Cardiac muscle cell (in vitro differentiated cells and primary cell): Measurements from ENCODE around the gene TMEM208. TPM values are rescaled to one million over a fixed set of nuclear protein-coding genes. Genes with fewer than 3 reads are reported as not detected.
A peak's percentile ranks its signal among the peaks of the same experiment; 100 is the strongest.

Source experiments
- DNase-seq, 2 donors: peaks; one replicate each; pipeline versions ENCODE4 v3.0.0 to v3.0.0-alpha.2; 2010 to 2017; ENCODE audit warnings: low read depth in 1 of 2, low spot score in 1 of 2
- H3K27ac ChIP-seq: fragments of 200-600 bp; sonication (generic); 2 replicates; pipeline ENCODE4 v1.5.1; 2016
- H3K27me3 ChIP-seq: fragments of 200-600 bp; sonication (generic); 2 replicates; pipeline ENCODE4 v1.6.0; 2016; ENCODE audit warnings: control low read depth
- H3K36me3 ChIP-seq: fragments of 200-600 bp; sonication (generic); 2 replicates; pipeline ENCODE4 v1.5.1; 2016; ENCODE audit warnings: control low read depth
- H3K4me1 ChIP-seq: fragments of 200-600 bp; sonication (generic); 2 replicates; pipeline ENCODE4 v1.8.1; 2017; ENCODE audit warnings: low read depth, mild to moderate bottlenecking, mixed run types
- H3K4me3 ChIP-seq: fragments of 200-600 bp; sonication (generic); 2 replicates; pipeline ENCODE4 v1.5.1; 2016; ENCODE audit warnings: mild to moderate bottlenecking
- H3K9me3 ChIP-seq: fragments of 200-600 bp; sonication (generic); 2 replicates; pipeline ENCODE4 v1.5.1; 2017; ENCODE audit warnings: low read depth, mild to moderate bottlenecking, control low read depth
- polyA plus RNA-seq: library from polyadenylated mRNA; unstranded; fragments of >200 nt; fragmentation: Nextera tagmentation; extraction: Ambion mirVana; gene quantifications from 2 replicates; pipeline ENCODE4 v1.2.1, GENCODE V29; 2016
- total RNA-seq: library from RNA; depleted of rRNA; stranded (reverse); fragments of >200 nt; gene quantifications from 2 replicates; pipeline ENCODE4 v1.2.3, GENCODE V29; 2016
- TF ChIP-seq, protein P1 (sequence below): IDR thresholded peaks from 2 replicates; pipeline ENCODE4 v1.5.1; 2012; ENCODE audit warnings: low read depth, mild to moderate bottlenecking, low read length

The TMEM208 gene
- total and polyA plus RNA-seq, 2 experiments from 2014 or later = 29.6 to 89.0 TPM

DNA sequence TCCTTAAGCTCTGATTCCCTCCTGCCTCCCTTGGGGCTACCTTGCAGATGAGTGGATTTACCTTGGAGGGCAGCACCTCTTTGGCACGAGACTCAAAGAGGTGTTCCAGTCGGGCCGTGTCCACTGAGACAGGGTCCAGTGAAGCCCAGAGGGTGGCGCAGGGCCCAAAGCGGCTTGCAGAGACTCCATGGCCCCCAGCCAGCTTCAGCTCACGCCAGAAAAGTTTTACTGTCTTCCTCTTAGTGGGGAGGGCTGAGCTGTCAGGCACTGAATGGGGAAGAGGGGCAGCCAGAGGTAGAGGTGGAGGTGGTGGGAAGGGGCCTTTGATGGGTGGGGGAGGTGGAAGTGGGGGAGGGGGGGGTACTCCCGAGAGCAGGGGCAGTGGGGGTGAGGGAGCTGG, 6.7 kb downstream of the TMEM208 start:
- no peaks in the 10 kb centered on the region for H3K4me1 ChIP-seq
- H3K27ac ChIP-seq = no peak overlapping the region
- H3K36me3 ChIP-seq = peaks cover 20% of the 10 kb centered on the region
- DNase-seq = no peak
- H3K27me3 ChIP-seq = no peaks in the 10 kb centered on the region
- no peak overlapping the region for H3K4me3 ChIP-seq
- TF ChIP-seq, protein P1, sequence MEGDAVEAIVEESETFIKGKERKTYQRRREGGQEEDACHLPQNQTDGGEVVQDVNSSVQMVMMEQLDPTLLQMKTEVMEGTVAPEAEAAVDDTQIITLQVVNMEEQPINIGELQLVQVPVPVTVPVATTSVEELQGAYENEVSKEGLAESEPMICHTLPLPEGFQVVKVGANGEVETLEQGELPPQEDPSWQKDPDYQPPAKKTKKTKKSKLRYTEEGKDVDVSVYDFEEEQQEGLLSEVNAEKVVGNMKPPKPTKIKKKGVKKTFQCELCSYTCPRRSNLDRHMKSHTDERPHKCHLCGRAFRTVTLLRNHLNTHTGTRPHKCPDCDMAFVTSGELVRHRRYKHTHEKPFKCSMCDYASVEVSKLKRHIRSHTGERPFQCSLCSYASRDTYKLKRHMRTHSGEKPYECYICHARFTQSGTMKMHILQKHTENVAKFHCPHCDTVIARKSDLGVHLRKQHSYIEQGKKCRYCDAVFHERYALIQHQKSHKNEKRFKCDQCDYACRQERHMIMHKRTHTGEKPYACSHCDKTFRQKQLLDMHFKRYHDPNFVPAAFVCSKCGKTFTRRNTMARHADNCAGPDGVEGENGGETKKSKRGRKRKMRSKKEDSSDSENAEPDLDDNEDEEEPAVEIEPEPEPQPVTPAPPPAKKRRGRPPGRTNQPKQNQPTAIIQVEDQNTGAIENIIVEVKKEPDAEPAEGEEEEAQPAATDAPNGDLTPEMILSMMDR = no peak
- no peaks in the 10 kb centered on the region for H3K9me3 ChIP-seq

DNA sequence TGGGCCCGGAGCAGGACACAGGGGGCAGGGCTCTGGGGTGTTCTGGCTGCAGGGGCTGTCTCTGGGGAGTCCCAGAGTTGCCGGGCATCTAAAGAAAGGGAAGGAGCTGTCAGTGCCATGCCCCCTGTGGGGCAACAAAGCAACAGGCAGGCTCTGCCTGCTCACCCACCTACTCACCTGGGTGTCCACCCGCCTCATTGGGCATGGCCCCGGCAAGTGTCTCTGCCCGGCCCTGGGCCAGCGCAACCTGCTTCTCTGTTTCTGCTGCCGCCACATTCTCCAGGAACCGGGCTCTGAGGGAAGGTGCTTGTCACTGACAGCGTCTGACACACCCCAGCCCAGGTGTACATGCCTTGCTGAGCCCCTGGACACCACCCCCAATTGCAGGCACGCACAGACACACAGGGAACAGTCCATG, 7.3 kb downstream of the TMEM208 start:
- H3K36me3 ChIP-seq = peaks cover 20% of the 10 kb centered on the region
- no peaks in the 10 kb centered on the region for H3K9me3 ChIP-seq
- no peak for DNase-seq
- H3K4me3 ChIP-seq = no peak overlapping the region
- TF ChIP-seq, protein P1 = no peak
- H3K27me3 ChIP-seq = no peaks in the 10 kb centered on the region
- no peak overlapping the region for H3K27ac ChIP-seq
- H3K4me1 ChIP-seq = no peaks in the 10 kb centered on the region

DNA sequence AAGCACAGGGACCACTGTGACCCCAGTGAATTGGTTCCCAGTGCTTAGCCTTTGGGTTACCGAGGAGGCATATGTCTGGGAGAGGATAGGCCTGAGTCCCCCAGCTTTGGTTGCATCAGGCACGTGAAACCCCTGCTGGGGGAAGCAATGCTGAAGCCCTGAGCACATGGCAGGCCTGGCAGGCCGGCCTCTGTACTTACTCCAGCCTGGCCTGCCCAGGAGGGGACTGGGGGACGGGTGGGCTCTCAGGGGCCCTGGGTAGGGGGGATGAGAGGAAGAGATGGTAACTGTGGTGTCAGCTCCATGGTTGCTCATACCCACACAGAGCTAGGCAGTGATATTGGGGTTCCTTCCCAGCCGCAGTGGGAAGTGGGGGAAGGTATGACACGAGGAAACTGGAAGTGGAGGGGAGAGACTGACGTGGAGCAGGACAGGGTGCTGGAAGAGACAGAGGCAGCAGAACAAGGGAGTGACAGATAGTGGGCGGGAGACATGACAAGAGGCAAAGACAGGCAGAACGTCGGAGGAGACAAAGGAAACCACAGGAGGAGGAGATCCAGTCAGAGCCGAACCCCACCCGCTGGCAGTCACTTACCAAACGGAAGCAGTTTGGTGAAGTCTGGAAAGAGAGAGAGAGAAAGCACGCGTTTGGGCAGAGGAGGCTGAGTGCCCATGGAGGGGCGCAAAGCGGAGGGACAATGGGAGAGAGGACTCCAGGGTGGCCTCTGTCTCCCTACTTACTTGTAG, 9.1 kb downstream of the TMEM208 start:
- TF ChIP-seq, protein P1 = no peak
- H3K27ac ChIP-seq = no peak overlapping the region
- peaks cover 12% of the 10 kb centered on the region for H3K36me3 ChIP-seq
- H3K9me3 ChIP-seq = no peaks in the 10 kb centered on the region
- H3K4me3 ChIP-seq = no peak overlapping the region
- H3K4me1 ChIP-seq = no peaks in the 10 kb centered on the region
- DNase-seq = no peak
- no peaks in the 10 kb centered on the region for H3K27me3 ChIP-seq

GRCh38 chr16:67236563-67237395, 9.8 kb downstream of the TMEM208 start:
- peak; percentile 32 to 41 for DNase-seq
- no peak overlapping the region for H3K27ac ChIP-seq
- peaks cover 5% of the 10 kb centered on the region for H3K36me3 ChIP-seq
- no peak overlapping the region for H3K4me3 ChIP-seq
- no peaks in the 10 kb centered on the region for H3K27me3 ChIP-seq
- TF ChIP-seq, protein P1 = no peak
- no peaks in the 10 kb centered on the region for H3K9me3 ChIP-seq
- no peaks in the 10 kb centered on the region for H3K4me1 ChIP-seq

GRCh38 chr16:67237396-67238277, 10.7 kb downstream of the TMEM208 start:
- H3K27ac ChIP-seq = no peak overlapping the region
- H3K27me3 ChIP-seq = no peaks in the 10 kb centered on the region
- no peaks in the 10 kb centered on the region for H3K4me1 ChIP-seq
- TF ChIP-seq, protein P1 = no peak
- DNase-seq = no peak
- peaks cover 5% of the 10 kb centered on the region for H3K36me3 ChIP-seq
- no peak overlapping the region for H3K4me3 ChIP-seq
- H3K9me3 ChIP-seq = no peaks in the 10 kb centered on the region
